GM12878 (cell line): ENCODE results near the gene MGME1. TPM values are rescaled to one million over a fixed set of nuclear protein-coding genes. Genes with fewer than 3 reads are reported as not detected.

ENCODE experiments used
- ATAC-seq: fragments of 200-7000 bp; cut with Tn5 transposase; 3 replicates; pipeline ENCODE4 v1.9.1; 2020; ENCODE audit warnings: mild to moderate bottlenecking, moderate library complexity
- BruUV-seq: library from RNA; stranded (reverse); fragments of 400-500 nt; replicated peaks from 2 replicates; lab custom pipeline; 2021; lab: Mats Ljungman, UMichigan
- CTCF ChIA-PET: fragments of 300-600 bp; sonication (Branson Sonifier 250); formaldehyde crosslinking; extraction: SDS; loops from one replicate; lab custom pipeline; 2021; ENCODE audit warnings: inconsistent platforms; lab: Yijun Ruan, JAX
- POLR2A ChIA-PET: fragments of 350-600 bp; formaldehyde crosslinking; extraction: SDS; loops from one replicate; lab custom pipeline; 2021; ENCODE audit warnings: inconsistent platforms; lab: Charles Lee
- RAD21 ChIA-PET: fragments of 300-600 bp; sonication (Branson Sonifier 250); formaldehyde crosslinking; loops from one replicate; lab custom pipeline; 2023; ENCODE audit warnings: antibody characterized with exemption; ENCODE audit not compliant: unreplicated experiment; lab: Charles Lee
- SMC1A ChIA-PET: fragments of 300-600 bp; sonication (Branson Sonifier 250); formaldehyde crosslinking; loops from one replicate; lab custom pipeline; 2023; ENCODE audit not compliant: unreplicated experiment, uncharacterized antibody; lab: Charles Lee
- DNase-seq: peaks from one replicate; pipeline ENCODE4 v3.0.0-alpha.2; 2011; ENCODE audit warnings: low read depth, low spot score
- FAIRE-seq: peaks from 3 replicates; lab custom pipeline; 2011; peaks lifted over from hg19 to GRCh38; lab: Jason Lieb, UNC
- H2AFZ ChIP-seq: 2 replicates; pipeline ENCODE4 v1.6.0; 2011; ENCODE audit warnings: low read depth, low read length, control low read depth; ENCODE audit not compliant: control insufficient read depth
- H3K27ac ChIP-seq: 2 replicates; pipeline ENCODE4 v1.5.1; 2011; ENCODE audit warnings: control low read depth; ENCODE audit not compliant: control insufficient read depth, insufficient read depth
- H3K27me3 ChIP-seq, 2 experiments: replicated peaks in 1 of 2; 2 replicates each; pipeline versions ENCODE4 v1.6.0 to v1.6.1; 2011; ENCODE audit warnings: low read length in 1 of 2; ENCODE audit not compliant: control insufficient read depth in 2 of 2, insufficient read depth in 2 of 2
- H3K36me3 ChIP-seq, 2 experiments: 2 replicates each; pipeline ENCODE4 v1.5.1; 2011; ENCODE audit warnings: low read length in 1 of 2; ENCODE audit not compliant: control insufficient read depth in 2 of 2, insufficient read depth in 2 of 2
- H3K4me1 ChIP-seq: 2 replicates; pipeline ENCODE4 v1.6.1; 2011; ENCODE audit warnings: mild to moderate bottlenecking, low read length, moderate library complexity, mixed read lengths; ENCODE audit not compliant: control insufficient read depth, insufficient read depth
- H3K4me2 ChIP-seq: 2 replicates; pipeline ENCODE4 v1.6.0; 2011; ENCODE audit warnings: control low read depth; ENCODE audit not compliant: control insufficient read depth, insufficient read depth
- H3K4me3 ChIP-seq: fragments of 200-600 bp; sonication (generic); 2 replicates; pipeline ENCODE4 v1.5.1; 2016
- H3K79me2 ChIP-seq: 2 replicates; pipeline ENCODE4 v1.6.0; 2011; ENCODE audit warnings: low read length; ENCODE audit not compliant: control insufficient read depth, insufficient read depth
- H3K9ac ChIP-seq: 2 replicates; pipeline ENCODE4 v1.8.0; 2011; ENCODE audit warnings: low read length, control low read depth, mixed read lengths; ENCODE audit not compliant: control insufficient read depth, insufficient read depth
- H3K9me3 ChIP-seq: replicated peaks from 3 replicates; pipeline ENCODE4 v1.5.1; 2011; ENCODE audit warnings: mild to moderate bottlenecking, low read length; ENCODE audit not compliant: control insufficient read depth, insufficient read depth
- H4K20me1 ChIP-seq: 2 replicates; pipeline ENCODE4 v1.6.0; 2011; ENCODE audit not compliant: control insufficient read depth, insufficient read depth
- CEBPZ ChIP-seq: fragments of 150-350 bp; IDR thresholded peaks from 2 replicates; pipeline ENCODE4 v1.6.1; 2016; ENCODE audit warnings: low read depth, low read length
- CUX1 ChIP-seq: IDR thresholded peaks from 2 replicates; pipeline ENCODE4 v1.6.1; 2012; ENCODE audit warnings: improper control_type of control experiment, low read depth, low read length; ENCODE audit not compliant: insufficient replicate concordance
- ETV6 ChIP-seq, 2 experiments: fragments of 450-650 bp in 1 of 2; IDR thresholded peaks in 1 of 2; conservative IDR thresholded peaks in 1 of 2; 2 replicates each; pipeline ENCODE4 v1.6.1; 2014; ENCODE audit warnings: antibody characterized with exemption in 1 of 2, borderline replicate concordance in 1 of 2, low read depth in 1 of 2, mild to moderate bottlenecking in 1 of 2, moderate library complexity in 1 of 2
- EZH2 ChIP-seq: IDR thresholded peaks from 2 replicates; pipeline ENCODE4 v1.6.1; 2012; ENCODE audit warnings: low read depth, mild to moderate bottlenecking, control low read depth, inconsistent platforms, low read length, borderline replicate concordance; ENCODE audit not compliant: control insufficient read depth
- IKZF2 ChIP-seq, 2 experiments: fragments of 450-650 bp; IDR thresholded peaks; 2 replicates each; pipeline ENCODE4 v1.6.1; 2017; ENCODE audit warnings: mild to moderate bottlenecking in 2 of 2, moderate library complexity in 2 of 2
- KDM1A ChIP-seq: fragments of 200-600 bp; sonication (generic); IDR thresholded peaks from 2 replicates; pipeline ENCODE4 v1.6.1; 2016; ENCODE audit warnings: borderline replicate concordance
- MEF2A ChIP-seq: IDR thresholded peaks from 2 replicates; pipeline ENCODE4 v1.6.1; 2011; ENCODE audit warnings: low read depth, mild to moderate bottlenecking, low read length, moderate library complexity; ENCODE audit not compliant: insufficient read depth
- ZNF217 ChIP-seq: fragments of 450-650 bp; IDR thresholded peaks from 2 replicates; pipeline ENCODE4 v1.6.1; 2017; ENCODE audit warnings: antibody characterized with exemption, mild to moderate bottlenecking
- ZNF274 ChIP-seq: IDR thresholded peaks from one replicate; pipeline ENCODE4 v1.8.0; 2011; ENCODE audit not compliant: insufficient read length, insufficient read depth
- ZNF687 ChIP-seq: fragments of 450-650 bp; IDR thresholded peaks from 2 replicates; pipeline ENCODE4 v1.6.1; 2017; ENCODE audit warnings: mild to moderate bottlenecking, moderate library complexity
- ZSCAN29 ChIP-seq: fragments of 450-650 bp; IDR thresholded peaks from 2 replicates; pipeline ENCODE4 v1.6.1; 2017; ENCODE audit warnings: mild to moderate bottlenecking, moderate library complexity
- ZZZ3 ChIP-seq: IDR thresholded peaks from 2 replicates; pipeline ENCODE4 v1.6.1; 2011; ENCODE audit warnings: low read depth; ENCODE audit not compliant: control insufficient read depth, insufficient read length
- WGBS: methylation state at CpG from one replicate; pipeline ENCODE4 v1.1.6; 2016; ENCODE audit warnings: low lambda C conversion rate; ENCODE audit not compliant: insufficient replicate concordance, insufficient coverage; ENCODE audit errors: missing lambda C conversion rate; 5-methylcytosine and 5-hydroxymethylcytosine counted together
- in situ Hi-C: fragments of 300-500 bp; cut with MboI; formaldehyde crosslinking; loops from 9 replicates; pipeline ENCODE4 v1.14.3; 2018; ENCODE audit warnings: mixed read lengths
- intact Hi-C: fragments of 100-400 bp; cut with micrococcal nuclease; formaldehyde crosslinking; loops from one replicate; pipeline ENCODE4 v1.14.2; 2022; ENCODE audit not compliant: unreplicated experiment
- polyA plus RNA-seq, 11 experiments: library from polyadenylated mRNA; depleted of rRNA in 4 of 11; unstranded in 6 of 11; stranded (reverse) in 5 of 11; fragments of >200 nt; fragmentation: Nextera tagmentation in 4 of 11; fragmentation: Illumina TruSeq in 1 of 11; extraction: Ambion mirVana in 4 of 11; extraction: Trizol in 1 of 11; gene quantifications; 1 replicate in 1 of 11; 2 replicates in 10 of 11; pipeline versions ENCODE4 v1.2.1 to v1.2.3, GENCODE V29; 2011 to 2016; ENCODE audit warnings: inconsistent platforms in 2 of 11, missing spikeins in 2 of 11, low read depth in 1 of 11
- total RNA-seq, 4 experiments: library from RNA; depleted of rRNA in 3 of 4; stranded (reverse); fragments of >200 nt in 3 of 4; fragmentation: Illumina TruSeq in 1 of 4; extraction: Trizol in 1 of 4; gene quantifications; 2 replicates each; pipeline versions ENCODE4 v1.2.1 to v1.2.3, GENCODE V29; 2013 to 2021

MGME1 gene
- total and polyA plus RNA-seq, 10 of the 15 experiments (the other 5 are each of a cell fraction or from before 2014, with no cell fraction given), result 13.4 to 44.8 (median 30.6) TPM

- H3K27me3 ChIP-seq, result peaks cover 0 to 1% of the 10 kb centered on the region in 2 experiments; a peak in 2 of 4 replicates
- no peaks in the 10 kb centered on the region for H3K4me1 ChIP-seq
- ChIA-PET RAD21 (no interaction called here), CTCF (no interaction called here), POLR2A (no interaction called here), SMC1A (no interaction called here)
- no peak overlapping the region for H3K4me2 ChIP-seq
- H3K36me3 ChIP-seq, result no peaks in the 10 kb centered on the region
- no peak overlapping the region for H2AFZ ChIP-seq
- FAIRE-seq, result no peak
- H3K9ac ChIP-seq, result no peak overlapping the region
- no peak for ATAC-seq
- no peaks in the 10 kb centered on the region for H4K20me1 ChIP-seq
- no peaks in the 10 kb centered on the region for H3K79me2 ChIP-seq
- H3K4me3 ChIP-seq, result no peak overlapping the region
- WGBS, result 0% methylated on average over 5 of the region's 5 CpGs
- DNase-seq, result no peak
- BruUV-seq, result no TSS peak
- no peak overlapping the region for H3K27ac ChIP-seq
- in situ Hi-C loops, result no loop called here
- intact Hi-C loops, result no loop called here
- no peaks in the 10 kb centered on the region for H3K9me3 ChIP-seq
- TF ChIP-seq CEBPZ (no peak), ETV6 (conservative IDR thresholded peaks at IDR 0.05 in 1 of 2, IDR thresholded peaks at IDR 0.05 in 1 of 2; ENCODE audit: borderline replicate concordance in 1 of 2, low read depth in 1 of 2) (no peak), MEF2A (no peak), IKZF2 (IDR thresholded peaks at IDR 0.05) (no peak), CUX1 (no peak), ZZZ3 (no peak), EZH2 (no peak), ZNF687 (no peak), ZNF217 (no peak), ZNF274 (no peak), ZSCAN29 (no peak), KDM1A (no peak)
Observed at GRCh38 chr20:18034039-18034438, 65.2 kb downstream of the MGME1 start.
